Tibial nerve (tissue), 4 donors: ENCODE data around the gene NDST1. TPM values are rescaled to one million over a fixed set of nuclear protein-coding genes. Genes with fewer than 3 reads are reported as not detected.

Source experiments
- DNase-seq, 2 donors: peaks; one replicate each; pipeline ENCODE4 v3.0.0-alpha.2; 2019; ENCODE audit warnings: low spot score in 2 of 2
- H3K27ac ChIP-seq, 4 donors: fragments of 200-600 bp; sonication (generic) in 3 of 4; one replicate each; pipeline ENCODE4 v1.5.1; 2017 to 2019; ENCODE audit warnings: mild to moderate bottlenecking in 1 of 4
- H3K27me3 ChIP-seq, 2 donors: fragments of 200-600 bp; sonication (generic) in 1 of 2; one replicate each; pipeline versions ENCODE4 v1.5.1 to v1.6.0; 2017 to 2019
- H3K36me3 ChIP-seq, 3 donors: fragments of 200-600 bp; sonication (generic); one replicate each; pipeline ENCODE4 v1.5.1; 2018 to 2019
- H3K4me1 ChIP-seq, 4 donors: fragments of 200-600 bp; sonication (generic) in 3 of 4; one replicate each; pipeline ENCODE4 v1.5.1; 2017 to 2019
- H3K4me3 ChIP-seq, 4 donors: fragments of 200-600 bp; sonication (generic) in 3 of 4; one replicate each; pipeline ENCODE4 v1.5.1; 2017 to 2019; ENCODE audit warnings: mild to moderate bottlenecking in 1 of 4, moderate library complexity in 1 of 4
- H3K9me3 ChIP-seq, 4 donors: fragments of 200-600 bp; sonication (generic) in 3 of 4; one replicate each; pipeline ENCODE4 v1.5.1; 2017 to 2019
- CTCF ChIP-seq, 5 experiments: fragments of 200-600 bp in 3 of 5; fragments of 450-650 bp in 2 of 5; sonication (generic) in 3 of 5; IDR thresholded peaks; one replicate each; pipeline ENCODE4 v1.5.1; 2016 to 2019; ENCODE audit warnings: antibody characterized with exemption in 5 of 5, mild to moderate bottlenecking in 3 of 5, moderate library complexity in 2 of 5
- EP300 ChIP-seq, 2 donors: sonication (generic); formaldehyde crosslinking; IDR thresholded peaks; one replicate each; pipeline ENCODE4 v1.6.1; 2017; ENCODE audit warnings: antibody characterized with exemption in 2 of 2, mild to moderate bottlenecking in 1 of 2
- POLR2A ChIP-seq, 2 donors: fragments of 450-650 bp; IDR thresholded peaks; one replicate each; pipeline ENCODE4 v1.6.1; 2017; ENCODE audit warnings: antibody characterized with exemption in 2 of 2, mild to moderate bottlenecking in 2 of 2, moderate library complexity in 2 of 2
- WGBS, 2 donors: methylation state at CpG; one replicate each; pipeline ENCODE4 v1.1.5; 2018; 5-methylcytosine and 5-hydroxymethylcytosine counted together
- total RNA-seq, 4 donors: library from RNA; depleted of rRNA; stranded (reverse); fragments of >200 nt; gene quantifications; one replicate each; pipeline ENCODE4 v1.1.0, GENCODE V29; 2016

The NDST1 gene
- total RNA-seq: 100 to 1,000 TPM in 2 of 4 donors, 10 to 100 TPM in 2; 53.2 to 137 (median 104) TPM

GRCh38 chr5:150507474-150508276 lies at the start of gene NDST1:
TSS of gene NDST1 (plus strand) at chr5:150508131. CDS start at chr5:150521255, 13,124 bp downstream.
- 62 to 65% methylated on average over 12 to 16 of the region's 16 CpGs for WGBS, 2 donors
- Histone ChIP-seq H3K9me3 (no peaks in the 10 kb centered on the region), H3K27me3 (no peaks in the 10 kb centered on the region), H3K36me3 (no peaks in the 10 kb centered on the region), H3K4me1 (peaks cover 3 to 100% (median 93%) of the 10 kb centered on the region in 4 donors), H3K4me3 (no peak within 1 kb of the TSS), H3K27ac (peak within 1 kb of the TSS; percentile 56 to 91 (median 82))
- TF ChIP-seq POLR2A (IDR thresholded peaks at IDR 0.05): no peak
- no peak for TF ChIP-seq CTCF (IDR thresholded peaks at IDR 0.05)
- TF ChIP-seq EP300 (IDR thresholded peaks at IDR 0.05): no peak
- DNase-seq: no peak

GRCh38 chr5:150458802-150459557 lies 49.0 kb upstream of the NDST1 start:
- peak; percentile 68 to 87 for DNase-seq
- 23 to 36% methylated on average over 23 to 30 of the region's 36 CpGs for WGBS, 2 donors
- Histone ChIP-seq H3K9me3 (no peaks in the 10 kb centered on the region), H3K4me3 (peak overlapping the region in 1 of 4 donors; percentile 29), H3K27ac (peak overlapping the region in 2 of 4 donors; percentile 59 to 61), H3K27me3 (no peaks in the 10 kb centered on the region), H3K4me1 (peaks cover 0 to 15% (median 2%) of the 10 kb centered on the region in 4 donors), H3K36me3 (no peaks in the 10 kb centered on the region)
- TF ChIP-seq CTCF (IDR thresholded peaks at IDR 0.05) (peak; percentile 82 to 94 (median 89)), EP300 (IDR thresholded peaks at IDR 0.05) (peak in 1 of 2 donors; percentile 21), POLR2A (IDR thresholded peaks at IDR 0.05) (no peak)

- Histone ChIP-seq H3K4me3 (no peak overlapping the region), H3K36me3 (no peaks in the 10 kb centered on the region), H3K27ac (no peak overlapping the region), H3K4me1 (peaks cover 0 to 25% (median 9%) of the 10 kb centered on the region in 4 donors), H3K9me3 (no peaks in the 10 kb centered on the region), H3K27me3 (no peaks in the 10 kb centered on the region)
- no peak for TF ChIP-seq CTCF (IDR thresholded peaks at IDR 0.05)
- TF ChIP-seq EP300 (IDR thresholded peaks at IDR 0.05): no peak
- no peak for TF ChIP-seq POLR2A (IDR thresholded peaks at IDR 0.05)
- 76 to 78% methylated on average over 2 of the region's 2 CpGs for WGBS, 2 donors
- no peak for DNase-seq
These were observed 47.1 kb upstream of the NDST1 start for GRCh38 chr5:150460781-150461180.

- Histone ChIP-seq H3K9me3 (no peaks in the 10 kb centered on the region), H3K27me3 (no peaks in the 10 kb centered on the region), H3K4me1 (peaks cover 0 to 25% (median 9%) of the 10 kb centered on the region in 4 donors), H3K27ac (no peak overlapping the region), H3K36me3 (no peaks in the 10 kb centered on the region), H3K4me3 (no peak overlapping the region)
- no peak for DNase-seq
- TF ChIP-seq CTCF (IDR thresholded peaks at IDR 0.05) (no peak), POLR2A (IDR thresholded peaks at IDR 0.05) (no peak), EP300 (IDR thresholded peaks at IDR 0.05) (no peak)
- 68 to 71% methylated on average over 2 of the region's 2 CpGs for WGBS, 2 donors
These were observed 46.7 kb upstream of the NDST1 start for GRCh38 chr5:150461231-150461630.
